ENCODE measurements around the gene DNAJC9. TPM values are rescaled to one million over a fixed set of nuclear protein-coding genes. Genes with fewer than 3 reads are reported as not detected.

DNAJC9 gene
- total RNA-seq, 4 donors from 2014 or later, result 13.8 to 47.0 (median 17.0) TPM

- Histone ChIP-seq H3K27me3 (no peaks in the 10 kb centered on the region), H3K4me1 (no peaks in the 10 kb centered on the region), H3K4me3 (no peak overlapping the region), H3K36me3 (peaks cover 0 to 11% (median 0%) of the 10 kb centered on the region in 3 donors), H3K9me3 (no peaks in the 10 kb centered on the region), H3K27ac (no peak overlapping the region)
- DNase-seq, result no peak
- TF ChIP-seq CTCF (IDR thresholded peaks at IDR 0.05) (no peak), POLR2A (IDR thresholded peaks at IDR 0.05) (no peak)
Measured at GRCh38 chr10:73205081-73205480, 42.0 kb downstream of the DNAJC9 start.

Small RNAs within 50 kb of the gene (small RNA-seq; reads per million reads assigned to genes)
- 0 reads per million in 2 donors for gene RF00019
- 0 reads per million in 2 donors for gene RNU6-833P

Other genes with a start within 250 kb of the DNAJC9 start
- 10 to 100 TPM; 13.9 to 19.0 (median 15.2) TPM for gene P4HA1, start 150.4 kb downstream of the DNAJC9 start, total RNA-seq
- 1 to 10 TPM; 1.9 to 4.0 (median 2.6) TPM for gene NUDT13, start 136.8 kb downstream of the DNAJC9 start, total RNA-seq
- 10 to 100 TPM; 22.9 to 57.8 (median 32.9) TPM for gene ECD, start 79.2 kb downstream of the DNAJC9 start, total RNA-seq
- gene FAM149B1, start 79.1 kb downstream of the DNAJC9 start, total RNA-seq, result 10 to 100 TPM in 2 of 4 donors, 1 to 10 TPM in 2; 7.4 to 21.6 (median 13.2) TPM
- gene MRPS16, start 5.4 kb upstream of the DNAJC9 start, total RNA-seq, result 10 to 100 TPM; 39.8 to 69.3 (median 40.1) TPM
- gene CFAP70, start 111.6 kb upstream of the DNAJC9 start, total RNA-seq, result 1 to 10 TPM in 3 of 4 donors, under 1 TPM in 1; 0.88 to 5.8 (median 2.5) TPM
- 10 to 100 TPM; 51.9 to 70.1 (median 58.4) TPM for gene ANXA7, start 166.8 kb upstream of the DNAJC9 start, total RNA-seq
- gene MSS51, start 186.3 kb upstream of the DNAJC9 start, total RNA-seq, result 1 to 10 TPM; 3.3 to 7.5 (median 5.2) TPM
- gene PPP3CB, start 248.8 kb upstream of the DNAJC9 start, total RNA-seq, result 10 to 100 TPM; 28.2 to 42.0 (median 32.4) TPM

Data from Peyer's patch (tissue), 4 donors.